HUES64 (cell line): ENCODE data around the gene ATG7.

Source experiments
- H3K27ac ChIP-seq: 2 replicates; pipeline ENCODE4 v1.7.0; 2013; ENCODE audit warnings: low read depth, low read length, inconsistent platforms
- H3K27me3 ChIP-seq: 2 replicates; pipeline ENCODE4 v1.6.1; 2013; ENCODE audit warnings: mild to moderate bottlenecking, low read length; ENCODE audit not compliant: insufficient read depth
- H3K36me3 ChIP-seq: 2 replicates; pipeline ENCODE4 v1.6.1; 2013; ENCODE audit warnings: mild to moderate bottlenecking, low read length; ENCODE audit not compliant: insufficient read depth
- H3K4me1 ChIP-seq: 2 replicates; pipeline ENCODE4 v1.6.1; 2013; ENCODE audit warnings: mild to moderate bottlenecking, low read length, moderate library complexity; ENCODE audit not compliant: insufficient read depth
- H3K4me3 ChIP-seq: 2 replicates; pipeline ENCODE4 v1.5.1; 2013; ENCODE audit warnings: mild to moderate bottlenecking, low read length, moderate library complexity
- H3K9ac ChIP-seq: 2 replicates; pipeline ENCODE4 v1.6.1; 2013; ENCODE audit warnings: mild to moderate bottlenecking, low read depth, low read length
- H3K9me3 ChIP-seq: 2 replicates; pipeline ENCODE4 v1.6.1; 2013; ENCODE audit warnings: low read depth, low read length; ENCODE audit not compliant: insufficient read depth
- WGBS: fragments of 150-250, 120-280 bp; methylation state at CpG from one replicate; pipeline ENCODE4 v1.1.7; 2013; ENCODE audit warnings: missing lambda C conversion rate; 5-methylcytosine and 5-hydroxymethylcytosine counted together

ATG7 gene

GRCh38 chr3:11379238-11379823, 107.1 kb downstream of the ATG7 start:
- 75% methylated on average over 2 of the region's 2 CpGs for WGBS
- peaks cover 16% of the 10 kb centered on the region for H3K4me1 ChIP-seq
- no peak overlapping the region for H3K4me3 ChIP-seq
- no peak overlapping the region for H3K27ac ChIP-seq
- H3K9me3 ChIP-seq = no peaks in the 10 kb centered on the region
- H3K9ac ChIP-seq = no peak overlapping the region
- H3K27me3 ChIP-seq = no peaks in the 10 kb centered on the region
- H3K36me3 ChIP-seq = no peaks in the 10 kb centered on the region

GRCh38 chr3:11379824-11380701, 107.9 kb downstream of the ATG7 start:
- Histone ChIP-seq H3K27ac (no peak overlapping the region), H3K36me3 (no peaks in the 10 kb centered on the region), H3K4me3 (no peak overlapping the region), H3K9me3 (no peaks in the 10 kb centered on the region), H3K27me3 (no peaks in the 10 kb centered on the region), H3K9ac (no peak overlapping the region), H3K4me1 (peaks cover 16% of the 10 kb centered on the region)
- 56% methylated on average over 16 of the region's 16 CpGs for WGBS

DNA sequence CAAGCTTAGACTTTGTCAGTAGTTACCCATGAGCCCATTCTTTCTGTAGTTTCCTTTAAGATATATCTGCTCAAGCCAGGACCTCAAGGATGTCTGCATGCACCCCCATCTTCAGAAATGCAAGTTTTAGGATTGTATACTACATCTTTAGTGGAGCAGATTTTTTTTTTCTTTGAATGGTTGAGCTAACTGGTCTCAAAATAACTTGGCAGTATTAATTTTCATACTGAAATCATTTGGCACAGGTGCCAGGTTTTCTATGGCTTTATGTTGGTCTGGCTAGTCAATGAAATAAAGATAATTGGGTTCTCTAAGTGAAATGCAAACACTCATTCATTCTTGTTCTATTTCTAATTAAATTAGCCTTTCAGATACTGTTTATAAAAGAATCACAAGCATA, 108.9 kb downstream of the ATG7 start:
- H3K9ac ChIP-seq = no peak overlapping the region
- no peaks in the 10 kb centered on the region for H3K27me3 ChIP-seq
- peaks cover 24% of the 10 kb centered on the region for H3K4me1 ChIP-seq
- H3K4me3 ChIP-seq = no peak overlapping the region
- no peaks in the 10 kb centered on the region for H3K36me3 ChIP-seq
- no peak overlapping the region for H3K27ac ChIP-seq
- no peaks in the 10 kb centered on the region for H3K9me3 ChIP-seq

DNA sequence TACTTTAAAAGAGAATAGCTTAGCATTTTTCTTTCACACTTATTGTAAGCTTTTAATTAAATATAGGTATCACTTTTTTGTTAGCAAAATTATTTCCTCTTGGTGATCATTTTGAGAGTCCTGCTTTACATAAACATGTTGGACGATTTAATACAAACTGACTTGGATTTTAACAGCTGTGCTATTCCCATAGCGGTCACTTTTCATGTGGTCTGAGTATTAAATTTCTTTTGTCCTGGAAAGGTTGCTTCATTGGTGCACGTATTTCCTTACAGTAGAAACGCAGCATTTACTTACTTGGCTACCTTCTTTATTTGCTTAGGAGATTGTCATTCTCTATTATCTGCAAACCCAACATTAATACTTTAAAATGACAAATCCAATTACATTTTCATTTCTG, 109.4 kb downstream of the ATG7 start:
- Histone ChIP-seq H3K27me3 (no peaks in the 10 kb centered on the region), H3K4me1 (peaks cover 24% of the 10 kb centered on the region), H3K9me3 (no peaks in the 10 kb centered on the region), H3K4me3 (no peak overlapping the region), H3K27ac (no peak overlapping the region), H3K9ac (no peak overlapping the region), H3K36me3 (no peaks in the 10 kb centered on the region)
- WGBS = 89% methylated on average over 4 of the region's 4 CpGs

DNA sequence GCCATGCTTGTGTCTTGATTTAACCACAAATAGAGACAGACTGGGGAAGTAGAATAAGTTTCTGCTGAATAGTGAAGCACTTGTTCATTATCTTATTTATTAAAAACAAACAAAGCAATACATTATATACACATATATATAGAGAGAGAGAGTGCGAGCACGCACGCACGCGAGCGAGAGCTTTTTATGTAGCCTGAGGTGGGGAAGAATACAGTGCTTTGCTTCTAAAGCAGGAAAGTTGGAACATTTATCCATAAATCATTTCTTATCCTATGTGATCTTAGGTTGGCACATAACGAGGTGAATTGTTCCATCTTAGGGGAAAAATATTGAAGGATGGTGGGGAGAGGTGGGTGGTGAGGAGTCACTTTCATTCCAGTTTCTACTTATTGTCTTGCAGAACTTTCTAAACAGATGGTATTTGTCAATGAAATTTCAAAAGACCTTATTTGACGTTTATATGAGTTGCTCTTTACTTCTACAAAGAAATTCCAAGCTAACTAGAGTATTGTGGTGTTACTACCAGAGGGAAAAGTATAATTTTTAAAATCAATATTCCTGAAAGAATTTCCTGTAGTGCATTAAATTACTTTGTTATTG, 110.0 kb downstream of the ATG7 start:
- no peaks in the 10 kb centered on the region for H3K9me3 ChIP-seq
- WGBS = no CpG with 5 or more reads among the region's 8 CpGs
- no peaks in the 10 kb centered on the region for H3K27me3 ChIP-seq
- H3K36me3 ChIP-seq = no peaks in the 10 kb centered on the region
- H3K27ac ChIP-seq = no peak overlapping the region
- H3K4me3 ChIP-seq = no peak overlapping the region
- no peak overlapping the region for H3K9ac ChIP-seq
- peaks cover 24% of the 10 kb centered on the region for H3K4me1 ChIP-seq

GRCh38 chr3:11384074-11384473, 111.9 kb downstream of the ATG7 start:
- WGBS = 97% methylated on average over 2 of the region's 2 CpGs

DNA sequence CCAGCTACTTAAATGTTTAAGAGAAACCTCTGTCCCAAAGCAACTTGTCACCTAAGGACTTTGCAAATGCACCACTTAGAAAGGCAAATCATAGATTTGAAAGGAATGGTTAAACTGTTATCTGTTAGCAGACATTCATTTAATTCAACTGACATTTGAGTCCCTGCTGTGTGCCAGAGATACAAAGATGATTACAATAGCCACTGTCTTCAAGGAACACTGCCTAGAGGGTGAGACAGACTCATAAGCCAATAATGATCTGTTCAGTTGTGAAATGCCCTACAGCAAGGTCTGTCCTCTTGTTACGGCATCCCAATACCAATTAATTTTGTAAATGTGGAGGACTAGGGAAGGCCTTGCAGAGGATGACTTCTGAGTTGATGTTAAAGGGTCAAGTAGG, 113.1 kb downstream of the ATG7 start:
- no peaks in the 10 kb centered on the region for H3K9me3 ChIP-seq
- no peaks in the 10 kb centered on the region for H3K27me3 ChIP-seq
- no peaks in the 10 kb centered on the region for H3K36me3 ChIP-seq
- no peak overlapping the region for H3K27ac ChIP-seq
- 80% methylated on average over 1 of the region's 1 CpG for WGBS
- H3K4me3 ChIP-seq = no peak overlapping the region
- no peak overlapping the region for H3K9ac ChIP-seq
- H3K4me1 ChIP-seq = peaks cover 14% of the 10 kb centered on the region

More at GRCh38 chr3:11384074-11384473, 111.9 kb downstream of the ATG7 start:
- Histone ChIP-seq H3K9ac (no peak overlapping the region), H3K36me3 (no peaks in the 10 kb centered on the region), H3K27me3 (no peaks in the 10 kb centered on the region), H3K9me3 (no peaks in the 10 kb centered on the region), H3K4me1 (peaks cover 24% of the 10 kb centered on the region), H3K27ac (no peak overlapping the region), H3K4me3 (no peak overlapping the region)

DNA sequence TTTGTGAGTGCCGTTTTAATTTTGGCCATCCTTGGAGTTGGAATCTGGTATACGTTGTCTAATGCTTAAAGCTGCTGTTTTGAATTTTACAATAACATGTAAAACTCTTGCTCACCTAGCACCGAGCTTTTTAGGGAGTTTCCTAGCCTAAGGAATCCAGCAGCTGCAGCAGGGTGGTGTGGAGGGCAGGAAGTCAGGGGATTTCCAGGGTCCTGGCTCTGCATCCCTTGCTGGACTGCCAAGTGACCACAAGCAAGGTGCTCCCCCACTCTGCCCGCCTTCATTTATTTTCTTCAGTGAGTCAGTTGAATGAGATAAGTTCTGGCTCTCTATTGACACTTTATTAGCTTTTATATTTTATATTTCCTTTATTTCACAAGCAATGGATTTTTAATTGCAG, 113.7 kb downstream of the ATG7 start:
- WGBS = 81% methylated on average over 3 of the region's 4 CpGs
- peaks cover 8% of the 10 kb centered on the region; the same call in 1 of the 2 replicates for H3K4me1 ChIP-seq
- no peaks in the 10 kb centered on the region for H3K9me3 ChIP-seq
- H3K9ac ChIP-seq = no peak overlapping the region
- no peak overlapping the region for H3K27ac ChIP-seq
- no peak overlapping the region for H3K4me3 ChIP-seq
- no peaks in the 10 kb centered on the region for H3K36me3 ChIP-seq
- no peaks in the 10 kb centered on the region for H3K27me3 ChIP-seq

GRCh38 chr3:11386465-11387113, 114.4 kb downstream of the ATG7 start:
- no peak overlapping the region for H3K4me3 ChIP-seq
- H3K27me3 ChIP-seq = no peaks in the 10 kb centered on the region
- H3K9ac ChIP-seq = no peak overlapping the region
- H3K9me3 ChIP-seq = no peaks in the 10 kb centered on the region
- 82% methylated on average over 2 of the region's 2 CpGs for WGBS
- peaks cover 7% of the 10 kb centered on the region; the same call in 1 of the 2 replicates for H3K4me1 ChIP-seq
- H3K36me3 ChIP-seq = no peaks in the 10 kb centered on the region
- no peak overlapping the region for H3K27ac ChIP-seq

GRCh38 chr3:11389386-11390268, 117.4 kb downstream of the ATG7 start:
- Histone ChIP-seq H3K27me3 (no peaks in the 10 kb centered on the region), H3K36me3 (no peaks in the 10 kb centered on the region), H3K9me3 (no peaks in the 10 kb centered on the region), H3K4me3 (no peak overlapping the region), H3K4me1 (peaks cover 20% of the 10 kb centered on the region), H3K9ac (no peak overlapping the region), H3K27ac (no peak overlapping the region)
- 89% methylated on average over 10 of the region's 10 CpGs for whole genome bisulfite sequencing
